ENCODE measurements around the gene GNL2.
"Not testable (repeated sequence)": the region's sequence is repeated elsewhere in the genome, so short reads cannot be mapped to it uniquely, and the experiment has no call there.

Gene GNL2

DNA sequence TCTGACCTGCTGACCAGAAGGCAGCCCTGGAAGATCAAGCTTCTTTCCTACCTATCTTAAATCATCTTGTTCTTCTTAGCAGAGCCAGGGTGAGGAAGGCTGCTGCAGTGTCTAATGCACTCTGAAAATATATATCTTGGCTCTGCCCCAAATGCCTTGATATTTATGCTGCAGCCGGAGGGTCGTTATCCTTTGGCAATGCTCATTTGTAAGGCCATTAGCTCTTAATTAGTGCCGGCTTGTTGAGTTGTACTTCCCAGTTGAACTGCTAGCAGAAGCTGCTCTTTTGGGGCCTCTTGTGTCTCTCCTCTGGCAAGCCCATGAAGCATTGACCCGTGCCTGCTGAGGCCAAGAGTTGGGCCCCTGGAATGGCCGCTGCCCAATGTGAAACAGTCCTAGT is 4.2 kb upstream of the GNL2 start:
- TF ChIP-seq, protein P1, sequence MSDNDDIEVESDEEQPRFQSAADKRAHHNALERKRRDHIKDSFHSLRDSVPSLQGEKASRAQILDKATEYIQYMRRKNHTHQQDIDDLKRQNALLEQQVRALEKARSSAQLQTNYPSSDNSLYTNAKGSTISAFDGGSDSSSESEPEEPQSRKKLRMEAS (IDR thresholded peaks at IDR 0.05; ENCODE audit: low read depth, low read length) = no peak
- TF ChIP-seq POLR2A (IDR thresholded peaks at IDR 0.05; ENCODE audit: extremely low read depth, insufficient read length) = no peak
- no peak for TF ChIP-seq MYC (IDR thresholded peaks at IDR 0.05; ENCODE audit: low read depth, low read length)
- H3K4me3 ChIP-seq (ENCODE audit: low read depth, low read length) = no peak overlapping the region
- no peak for DNase-seq (ENCODE audit: low read depth)

DNA sequence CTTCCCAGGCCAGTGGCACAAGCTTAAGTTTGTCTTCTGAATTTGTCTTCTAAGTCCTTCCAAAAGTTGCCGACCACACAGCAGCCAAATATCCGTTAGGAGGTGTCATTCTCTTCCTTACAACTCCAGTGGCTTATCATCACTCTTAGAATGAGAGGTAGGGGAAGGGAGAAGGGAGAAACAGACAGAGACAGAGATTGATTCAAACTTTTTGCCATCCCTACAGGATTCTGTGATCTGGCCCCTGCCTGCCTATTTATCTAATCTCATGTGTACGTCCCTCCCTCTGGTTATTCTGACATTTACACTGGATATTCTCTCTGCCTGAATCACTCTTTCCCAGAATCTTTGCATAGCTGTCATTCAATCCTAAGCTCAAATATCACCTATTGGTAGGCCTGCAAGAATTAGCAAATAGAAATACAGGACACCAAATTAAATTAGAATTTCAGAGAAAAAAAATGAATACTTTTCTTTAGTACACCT is 488 bp upstream of the GNL2 start:
- DNase-seq (ENCODE audit: low read depth) = no peak
- H3K4me3 ChIP-seq (ENCODE audit: low read depth, low read length) = peak overlapping the region; percentile 56
- TF ChIP-seq, protein P1 (IDR thresholded peaks at IDR 0.05; ENCODE audit: low read depth, low read length) = no peak
- TF ChIP-seq MYC (IDR thresholded peaks at IDR 0.05; ENCODE audit: low read depth, low read length) = no peak
- TF ChIP-seq, protein P2, sequence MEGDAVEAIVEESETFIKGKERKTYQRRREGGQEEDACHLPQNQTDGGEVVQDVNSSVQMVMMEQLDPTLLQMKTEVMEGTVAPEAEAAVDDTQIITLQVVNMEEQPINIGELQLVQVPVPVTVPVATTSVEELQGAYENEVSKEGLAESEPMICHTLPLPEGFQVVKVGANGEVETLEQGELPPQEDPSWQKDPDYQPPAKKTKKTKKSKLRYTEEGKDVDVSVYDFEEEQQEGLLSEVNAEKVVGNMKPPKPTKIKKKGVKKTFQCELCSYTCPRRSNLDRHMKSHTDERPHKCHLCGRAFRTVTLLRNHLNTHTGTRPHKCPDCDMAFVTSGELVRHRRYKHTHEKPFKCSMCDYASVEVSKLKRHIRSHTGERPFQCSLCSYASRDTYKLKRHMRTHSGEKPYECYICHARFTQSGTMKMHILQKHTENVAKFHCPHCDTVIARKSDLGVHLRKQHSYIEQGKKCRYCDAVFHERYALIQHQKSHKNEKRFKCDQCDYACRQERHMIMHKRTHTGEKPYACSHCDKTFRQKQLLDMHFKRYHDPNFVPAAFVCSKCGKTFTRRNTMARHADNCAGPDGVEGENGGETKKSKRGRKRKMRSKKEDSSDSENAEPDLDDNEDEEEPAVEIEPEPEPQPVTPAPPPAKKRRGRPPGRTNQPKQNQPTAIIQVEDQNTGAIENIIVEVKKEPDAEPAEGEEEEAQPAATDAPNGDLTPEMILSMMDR (IDR thresholded peaks at IDR 0.05; ENCODE audit: low read depth, low read length) = no peak
- TF ChIP-seq POLR2A (IDR thresholded peaks at IDR 0.05; ENCODE audit: extremely low read depth, insufficient read length) = no peak

DNA sequence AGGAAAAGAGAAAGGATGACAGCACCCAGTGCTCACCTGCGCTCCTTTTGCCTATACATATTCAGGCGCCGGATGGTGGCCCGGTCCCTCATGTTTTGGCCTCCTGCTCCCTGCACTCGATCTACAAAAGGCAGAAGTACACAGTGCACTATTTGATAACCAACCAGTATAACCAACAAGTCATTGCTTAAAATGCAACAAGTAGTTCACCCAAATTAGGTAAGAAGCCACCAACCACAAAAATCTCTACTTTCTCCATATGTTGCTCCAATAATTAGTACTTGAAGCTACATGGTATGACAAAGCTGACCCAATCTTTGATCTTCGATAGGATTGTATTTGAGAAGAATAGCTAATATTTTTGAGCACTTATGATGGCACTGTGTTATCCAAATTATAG is 2.0 kb downstream of the GNL2 start:
- TF ChIP-seq MYC (IDR thresholded peaks at IDR 0.05; ENCODE audit: low read depth, low read length) (no peak), POLR2A (IDR thresholded peaks at IDR 0.05; ENCODE audit: extremely low read depth, insufficient read length) (no peak)
- TF ChIP-seq, protein P2 (IDR thresholded peaks at IDR 0.05; ENCODE audit: low read depth, low read length) = no peak
- TF ChIP-seq, protein P1 (IDR thresholded peaks at IDR 0.05; ENCODE audit: low read depth, low read length) = no peak
- no peak for DNase-seq (ENCODE audit: low read depth)
- H3K4me3 ChIP-seq (ENCODE audit: low read depth, low read length) = peak overlapping the region; percentile 99

DNA sequence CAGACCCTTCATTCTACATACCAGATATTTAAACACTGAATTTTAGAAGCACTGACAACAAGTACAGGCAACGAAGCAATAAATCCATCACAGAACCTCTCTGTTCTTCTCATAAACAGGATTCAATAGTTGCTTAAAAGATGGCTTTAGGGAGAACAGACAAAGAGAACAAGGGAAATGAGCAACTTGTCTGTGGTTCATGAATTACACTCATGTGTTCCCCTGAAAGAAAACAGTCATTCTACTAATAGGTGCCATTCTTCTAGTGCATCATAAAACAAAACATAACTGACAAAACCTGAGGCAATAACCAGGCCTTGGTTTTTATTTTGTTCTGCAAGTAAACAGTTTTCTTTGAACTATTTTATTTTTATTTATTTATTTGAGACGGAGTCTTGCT is 6.8 kb downstream of the GNL2 start:
- no peak overlapping the region for H3K4me3 ChIP-seq (ENCODE audit: low read depth, low read length)
- TF ChIP-seq, protein P1 (IDR thresholded peaks at IDR 0.05; ENCODE audit: low read depth, low read length) = no peak
- TF ChIP-seq MYC (IDR thresholded peaks at IDR 0.05; ENCODE audit: low read depth, low read length) = no peak
- TF ChIP-seq POLR2A (IDR thresholded peaks at IDR 0.05; ENCODE audit: extremely low read depth, insufficient read length) = no peak
- TF ChIP-seq, protein P2 (IDR thresholded peaks at IDR 0.05; ENCODE audit: low read depth, low read length) = no peak
- DNase-seq (ENCODE audit: low read depth) = no peak

DNA sequence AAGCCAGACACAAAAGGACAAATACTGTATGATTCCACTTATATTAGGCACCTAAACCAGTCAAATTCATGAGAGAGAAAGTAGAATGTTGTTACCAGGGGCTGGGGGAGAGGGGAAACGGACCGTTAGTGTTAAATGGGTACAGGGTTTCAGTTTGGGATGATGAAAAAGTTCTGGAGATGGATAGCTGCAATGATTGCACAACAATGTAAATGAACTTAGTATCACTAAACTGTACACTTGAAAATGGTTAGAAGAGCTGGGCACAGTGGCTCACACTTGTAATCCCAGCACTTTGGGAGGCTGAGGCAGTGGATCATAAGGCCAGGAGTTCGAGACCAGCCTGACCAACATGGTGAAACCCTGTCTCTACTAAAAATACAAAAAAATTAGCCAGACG is 11.2 kb downstream of the GNL2 start:
- DNase-seq (ENCODE audit: low read depth); H3K4me3 ChIP-seq (ENCODE audit: low read depth, low read length): not testable (repeated sequence)

DNA sequence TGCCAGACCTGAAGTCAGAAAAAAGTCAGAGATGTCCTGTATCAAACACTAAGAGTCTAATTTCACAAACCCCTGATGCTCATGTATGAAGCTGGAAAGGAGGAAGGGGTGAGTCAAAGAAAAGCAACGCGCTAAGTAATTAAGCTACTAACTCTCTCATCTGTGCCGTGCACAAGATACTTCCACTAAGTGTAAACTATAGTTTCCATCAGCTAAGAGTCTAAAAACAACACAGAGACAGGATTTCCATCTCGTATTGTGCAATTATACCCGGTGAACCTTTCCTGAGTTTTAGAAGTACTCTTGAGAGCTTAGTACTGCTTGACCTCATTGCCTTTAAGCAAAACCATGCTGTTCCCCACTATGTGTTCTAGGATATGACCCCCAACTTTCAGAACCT is 20.0 kb downstream of the GNL2 start:
- DNase-seq (ENCODE audit: low read depth) = no peak
- TF ChIP-seq, protein P1 (IDR thresholded peaks at IDR 0.05; ENCODE audit: low read depth, low read length) = no peak
- TF ChIP-seq, protein P2 (IDR thresholded peaks at IDR 0.05; ENCODE audit: low read depth, low read length) = no peak
- TF ChIP-seq POLR2A (IDR thresholded peaks at IDR 0.05; ENCODE audit: extremely low read depth, insufficient read length) (no peak), MYC (IDR thresholded peaks at IDR 0.05; ENCODE audit: low read depth, low read length) (no peak)
- H3K4me3 ChIP-seq (ENCODE audit: low read depth, low read length) = no peak overlapping the region
